WTC11 (cell line): ENCODE measurements around the gene USH1C. TPM values are rescaled to one million over a fixed set of nuclear protein-coding genes. Genes with fewer than 3 reads are reported as not detected.

Experiments
- ATAC-seq: fragments of 200-7000 bp; cut with Tn5 transposase; 2 replicates; pipeline ENCODE4 v1.10.0; 2021; ENCODE audit warnings: mild to moderate bottlenecking, moderate library complexity
- CTCF ChIA-PET: fragments of 300-600 bp; sonication (Branson Sonifier 250); formaldehyde crosslinking; loops from one replicate; lab custom pipeline; 2021; ENCODE audit warnings: antibody characterized with exemption; lab: Charles Lee
- POLR2A ChIA-PET: fragments of 350-600 bp; sonication (Branson Sonifier 250); formaldehyde crosslinking; loops from one replicate; lab custom pipeline; 2021; ENCODE audit warnings: antibody characterized with exemption; lab: Charles Lee
- DNase-seq: peaks from one replicate; pipeline ENCODE4 v3.0.0; 2021; ENCODE audit warnings: low spot score
- H3K27ac Mint-ChIP-seq: 2 replicates; pipeline ENCODE4 v1.8.0; 2021; ENCODE audit warnings: mixed read lengths
- H3K27me3 Mint-ChIP-seq: 2 replicates; pipeline ENCODE4 v1.8.0; 2021; ENCODE audit warnings: low read depth, mild to moderate bottlenecking, moderate library complexity, mixed read lengths
- H3K36me3 Mint-ChIP-seq: 2 replicates; pipeline ENCODE4 v1.8.0; 2021; ENCODE audit warnings: mixed read lengths
- H3K4me1 Mint-ChIP-seq: 2 replicates; pipeline ENCODE4 v1.8.0; 2022; ENCODE audit warnings: mixed read lengths
- H3K4me3 Mint-ChIP-seq: 2 replicates; pipeline ENCODE4 v1.8.0; 2021; ENCODE audit warnings: mild to moderate bottlenecking, moderate library complexity, mixed read lengths
- H3K9me3 Mint-ChIP-seq: 2 replicates; pipeline ENCODE4 v1.8.0; 2021; ENCODE audit warnings: mixed read lengths
- AFF4 ChIP-seq: sonication (generic); formaldehyde crosslinking; IDR thresholded peaks from 2 replicates; pipeline ENCODE4 v1.8.1; 2023; ENCODE audit warnings: mild to moderate bottlenecking, missing genetic modification reagents, borderline replicate concordance
- AR ChIP-seq: fragments of 250-450 bp; sonication (Bioruptor Pico); IDR thresholded peaks from 2 replicates; pipeline ENCODE4 v1.9.0; 2021; ENCODE audit warnings: mild to moderate bottlenecking
- ARID4B ChIP-seq: sonication (generic); formaldehyde crosslinking; IDR thresholded peaks from 2 replicates; pipeline ENCODE4 v1.8.0; 2023; ENCODE audit warnings: missing genetic modification reagents, mild to moderate bottlenecking, borderline replicate concordance
- CREM ChIP-seq: sonication (generic); formaldehyde crosslinking; IDR thresholded peaks from 2 replicates; pipeline ENCODE4 v1.8.1; 2022; ENCODE audit warnings: mild to moderate bottlenecking, missing genetic modification reagents, moderate library complexity
- E2F4 ChIP-seq: sonication (generic); formaldehyde crosslinking; IDR thresholded peaks from 2 replicates; pipeline ENCODE4 v1.8.1; 2022; ENCODE audit warnings: low read depth, mild to moderate bottlenecking, moderate library complexity, missing genetic modification reagents, borderline replicate concordance
- ETV6 ChIP-seq: sonication (generic); formaldehyde crosslinking; IDR thresholded peaks from 2 replicates; pipeline ENCODE4 v1.8.1; 2022; ENCODE audit warnings: mild to moderate bottlenecking, missing genetic modification reagents
- FOXK1 ChIP-seq: sonication (generic); formaldehyde crosslinking; IDR thresholded peaks from 2 replicates; pipeline ENCODE4 v1.8.0; 2022; ENCODE audit warnings: mild to moderate bottlenecking, moderate library complexity, missing genetic modification reagents
- MAX ChIP-seq: sonication (generic); formaldehyde crosslinking; IDR thresholded peaks from 2 replicates; pipeline ENCODE4 v1.8.0; 2022; ENCODE audit warnings: mild to moderate bottlenecking, missing genetic modification reagents
- NR2C2 ChIP-seq: sonication (generic); formaldehyde crosslinking; IDR thresholded peaks from 2 replicates; pipeline ENCODE4 v1.8.0; 2022; ENCODE audit warnings: mild to moderate bottlenecking, missing genetic modification reagents
- PRRX2 ChIP-seq: fragments of 250-450 bp; sonication (Bioruptor Pico); IDR thresholded peaks from 2 replicates; pipeline ENCODE4 v1.8.0; 2021; ENCODE audit warnings: mild to moderate bottlenecking
- ZNF138 ChIP-seq: sonication (generic); formaldehyde crosslinking; conservative IDR thresholded peaks from 2 replicates; pipeline ENCODE4 v1.8.1; 2022; ENCODE audit warnings: mild to moderate bottlenecking, moderate library complexity, missing genetic modification reagents
- ZNF263 ChIP-seq: sonication (generic); formaldehyde crosslinking; IDR thresholded peaks from 2 replicates; pipeline ENCODE4 v1.8.1; 2022; ENCODE audit warnings: low read depth, mild to moderate bottlenecking, moderate library complexity, missing genetic modification reagents
- total RNA-seq: library from RNA; stranded (reverse); gene quantifications from 3 replicates; pipeline ENCODE4 v1.2.3, GENCODE V29; 2021

USH1C gene
- total RNA-seq, 1 experiment from 2014 or later: 3.9 TPM

- no peaks in the 10 kb centered on the region for H3K36me3 Mint-ChIP-seq
- ChIA-PET CTCF (interaction anchor here (0.7 to 6.3 kb wide), 12 partner anchors 8 to 89 kb away, joined by 3 to 56 read pairs (median 6); partner anchors contain the start of gene KCNJ11), POLR2A (interaction anchor here (0.7 kb wide), 1 partner anchor 70 kb away, joined by 13 read pairs; no protein-coding TSS in a partner anchor)
- no peak overlapping the region for H3K4me3 Mint-ChIP-seq
- H3K27ac Mint-ChIP-seq: no peak overlapping the region
- DNase-seq (no peak), ATAC-seq (no peak)
- TF ChIP-seq FOXK1 (CRISPR knock-in tag) (no peak), AR (CRISPR knock-in tag) (no peak), ZNF138 (CRISPR knock-in tag) (no peak)
- H3K4me1 Mint-ChIP-seq: peaks cover 14% of the 10 kb centered on the region
- no peaks in the 10 kb centered on the region for H3K9me3 Mint-ChIP-seq
- H3K27me3 Mint-ChIP-seq: peaks cover 39% of the 10 kb centered on the region
Observed at GRCh38 chr11:17472467-17472866, 71.7 kb downstream of the USH1C start.

- Mint-ChIP-seq H3K4me3 (no peak overlapping the region), H3K36me3 (no peaks in the 10 kb centered on the region), H3K27me3 (peaks cover 31% of the 10 kb centered on the region)
- no peak for DNase-seq
- ChIA-PET POLR2A (no interaction called here), CTCF (no interaction called here)
- no peak for ATAC-seq
- TF ChIP-seq AFF4 (CRISPR knock-in tag) (no peak), PRRX2 (CRISPR knock-in tag) (no peak), CREM (CRISPR knock-in tag) (no peak), ETV6 (CRISPR knock-in tag) (no peak), FOXK1 (CRISPR knock-in tag) (no peak), E2F4 (CRISPR knock-in tag) (no peak), ZNF263 (no peak), ZNF138 (CRISPR knock-in tag) (no peak), MAX (CRISPR knock-in tag) (no peak), NR2C2 (no peak), ARID4B (CRISPR knock-in tag) (no peak)
- TF ChIP-seq, all 79 proteins: peak for 0
- H3K27ac Mint-ChIP-seq: no peak overlapping the region
- H3K4me1 Mint-ChIP-seq: peaks cover 14% of the 10 kb centered on the region
- no peaks in the 10 kb centered on the region for H3K9me3 Mint-ChIP-seq
Observed at GRCh38 chr11:17471501-17471900, 72.7 kb downstream of the USH1C start.
